Neuron (in vitro differentiated cells): ENCODE data around the gene ATAD3B.
"Not testable (repeated sequence)": the region's sequence is repeated elsewhere in the genome, so short reads cannot be mapped to it uniquely, and the experiment has no call there.

Source experiments
- H2AFZ ChIP-seq: one replicate; pipeline ENCODE4 v1.6.1; 2013; ENCODE audit warnings: low read depth, mild to moderate bottlenecking, inconsistent platforms, low read length, moderate library complexity
- H3K27me3 ChIP-seq: one replicate; pipeline ENCODE4 v1.6.1; 2013; ENCODE audit warnings: low read length; ENCODE audit not compliant: insufficient read depth
- H3K36me3 ChIP-seq: one replicate; pipeline ENCODE4 v1.6.1; 2013; ENCODE audit warnings: low read length; ENCODE audit not compliant: insufficient read depth
- H3K4me1 ChIP-seq: one replicate; pipeline ENCODE4 v1.6.1; 2013; ENCODE audit warnings: low read length; ENCODE audit not compliant: insufficient read depth
- H3K4me3 ChIP-seq: 2 replicates; pipeline ENCODE4 v1.5.1; 2013; ENCODE audit warnings: mild to moderate bottlenecking, low read length, moderate library complexity
- H3K9me3 ChIP-seq: one replicate; pipeline ENCODE4 v1.6.1; 2013; ENCODE audit warnings: low read length

Gene ATAD3B

DNA sequence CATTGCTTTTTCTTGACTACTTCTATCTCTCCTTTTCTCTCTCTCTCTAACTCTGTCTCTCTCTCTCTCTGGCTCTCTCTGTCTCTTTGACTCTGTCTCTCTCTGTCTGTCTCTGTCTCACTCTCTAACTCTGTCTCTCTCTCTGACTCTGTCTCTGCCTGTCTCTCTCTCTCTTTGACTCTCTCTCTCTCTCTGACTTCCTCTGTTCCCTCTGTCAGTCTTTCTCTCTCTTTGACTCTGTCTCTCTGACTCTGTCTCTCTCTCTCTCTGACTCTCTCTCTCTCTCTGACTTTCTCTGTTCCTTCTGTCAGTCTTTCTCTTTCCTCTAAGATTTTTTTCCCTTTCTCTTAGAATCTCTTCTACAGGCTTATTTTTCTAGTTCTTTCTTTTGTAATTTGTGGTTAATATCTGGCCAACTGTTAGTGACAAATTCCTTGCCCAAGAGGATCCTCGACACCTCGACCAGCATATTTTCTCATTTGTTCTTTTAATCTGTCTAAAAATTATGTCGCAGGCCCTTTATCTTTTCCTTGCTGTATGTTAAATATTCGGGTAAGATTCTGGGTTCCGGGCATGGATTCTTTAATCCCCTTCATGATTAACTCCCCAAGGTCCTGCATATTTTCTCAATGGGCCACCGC lies 22.3 kb upstream of the ATAD3B start, which contains the start of gene ATAD3C:
TSS of gene ATAD3C (plus strand) at position 591 of the 641 bp plus-strand sequence. CDS start 995 bp downstream, outside the sequence.
- Histone ChIP-seq H3K9me3 (no peaks in the 10 kb centered on the region), H3K4me3 (no peak within 1 kb of the TSS), H3K36me3 (no peaks in the 10 kb centered on the region), H2AFZ (no peak within 1 kb of the TSS), H3K27me3 (peaks cover 3% of the 10 kb centered on the region), H3K4me1 (no peaks in the 10 kb centered on the region)

- not testable (repeated sequence) for H3K27me3 ChIP-seq, H2AFZ ChIP-seq, H3K36me3 ChIP-seq, H3K9me3 ChIP-seq, H3K4me3 ChIP-seq, H3K4me1 ChIP-seq
Observed at GRCh38 chr1:1450616-1451015, 20.9 kb upstream of the ATAD3B start.

GRCh38 chr1:1451696-1452364 lies 19.7 kb upstream of the ATAD3B start:
- Histone ChIP-seq H3K27me3 (peaks cover 3% of the 10 kb centered on the region), H2AFZ (no peak overlapping the region), H3K9me3 (no peaks in the 10 kb centered on the region), H3K36me3 (no peaks in the 10 kb centered on the region), H3K4me3 (no peak overlapping the region), H3K4me1 (no peaks in the 10 kb centered on the region)

DNA sequence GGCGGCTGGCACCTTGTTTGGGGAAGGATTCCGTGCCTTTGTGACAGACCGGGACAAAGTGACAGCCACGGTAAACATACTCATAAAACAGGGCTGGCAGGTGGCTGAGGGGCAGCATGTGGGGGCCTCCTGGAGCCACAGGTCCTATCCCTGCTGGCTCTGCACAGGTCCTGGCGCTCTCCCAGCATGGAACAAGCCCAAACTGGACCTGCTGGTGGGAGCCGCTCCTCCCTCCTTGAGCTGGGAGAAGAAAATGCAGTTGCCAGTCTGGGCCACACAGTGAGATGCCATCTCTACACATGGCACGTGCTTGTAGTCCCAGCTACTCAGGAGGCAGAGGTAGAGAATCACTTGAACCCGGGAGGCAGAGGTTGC lies 19.2 kb upstream of the ATAD3B start:
- not testable (repeated sequence) for H3K4me1 ChIP-seq, H2AFZ ChIP-seq, H3K9me3 ChIP-seq, H3K27me3 ChIP-seq, H3K4me3 ChIP-seq, H3K36me3 ChIP-seq

- H2AFZ ChIP-seq = no peak overlapping the region
Observed at GRCh38 chr1:1452882-1453281, 18.7 kb upstream of the ATAD3B start.

GRCh38 chr1:1454286-1455056 lies 17.1 kb upstream of the ATAD3B start:
- H3K4me3 ChIP-seq, H3K4me1 ChIP-seq, H3K27me3 ChIP-seq, H3K36me3 ChIP-seq, H3K9me3 ChIP-seq, H2AFZ ChIP-seq: not testable (repeated sequence)

More at GRCh38 chr1:1452882-1453281, 18.7 kb upstream of the ATAD3B start:
- no peak overlapping the region for H3K4me3 ChIP-seq
- H3K36me3 ChIP-seq = no peaks in the 10 kb centered on the region
- peaks cover 3% of the 10 kb centered on the region for H3K27me3 ChIP-seq
- H3K4me1 ChIP-seq = no peaks in the 10 kb centered on the region
- no peaks in the 10 kb centered on the region for H3K9me3 ChIP-seq

GRCh38 chr1:1455366-1455884 lies 16.1 kb upstream of the ATAD3B start:
- H3K27me3 ChIP-seq = peaks cover 2% of the 10 kb centered on the region
- H3K9me3 ChIP-seq = no peaks in the 10 kb centered on the region
- no peak overlapping the region for H2AFZ ChIP-seq
- H3K4me1 ChIP-seq = no peaks in the 10 kb centered on the region
- H3K4me3 ChIP-seq = no peak overlapping the region
- H3K36me3 ChIP-seq = no peaks in the 10 kb centered on the region

- H3K4me3 ChIP-seq, H2AFZ ChIP-seq, H3K9me3 ChIP-seq, H3K36me3 ChIP-seq, H3K4me1 ChIP-seq, H3K27me3 ChIP-seq: not testable (repeated sequence)
Observed at GRCh38 chr1:1455934-1456333, 15.6 kb upstream of the ATAD3B start.

DNA sequence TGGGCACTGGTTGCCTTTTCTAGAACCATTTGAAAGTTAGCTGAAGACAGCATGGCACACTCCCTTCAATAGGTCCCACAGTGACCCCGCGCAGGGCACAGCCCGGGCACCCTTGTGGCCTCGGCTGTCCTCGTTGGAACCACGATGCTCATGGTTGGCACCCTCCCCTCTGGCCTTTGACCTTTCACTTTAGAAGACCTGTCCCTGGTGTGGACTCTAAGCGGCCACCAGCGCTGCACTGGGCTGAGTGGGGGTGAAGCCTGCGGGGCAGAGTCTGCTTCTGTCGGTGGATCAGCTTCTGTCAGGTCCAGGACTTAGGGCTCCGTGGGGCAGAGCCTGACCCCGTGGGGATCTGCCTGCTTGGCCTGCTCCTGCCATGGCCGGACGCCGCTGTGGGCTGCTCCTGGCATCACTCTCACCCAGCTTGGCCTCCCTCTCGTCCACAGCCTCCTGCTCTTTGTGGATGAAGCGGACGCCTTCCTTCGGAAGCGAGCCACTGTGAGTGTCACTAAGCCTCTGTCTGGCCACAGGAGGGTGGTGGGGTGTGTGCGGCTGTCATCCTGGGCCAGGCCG lies 14.8 kb upstream of the ATAD3B start:
- not testable (repeated sequence) for H3K4me3 ChIP-seq, H2AFZ ChIP-seq, H3K27me3 ChIP-seq, H3K36me3 ChIP-seq, H3K4me1 ChIP-seq, H3K9me3 ChIP-seq

GRCh38 chr1:1459156-1459555 lies 12.4 kb upstream of the ATAD3B start:
- H3K27me3 ChIP-seq, H3K4me3 ChIP-seq, H3K36me3 ChIP-seq, H2AFZ ChIP-seq, H3K9me3 ChIP-seq, H3K4me1 ChIP-seq: not testable (repeated sequence)

GRCh38 chr1:1459711-1460110 lies 11.9 kb upstream of the ATAD3B start:
- not testable (repeated sequence) for H3K4me3 ChIP-seq, H3K9me3 ChIP-seq, H3K4me1 ChIP-seq, H3K36me3 ChIP-seq, H2AFZ ChIP-seq, H3K27me3 ChIP-seq

GRCh38 chr1:1460540-1461130 lies 10.9 kb upstream of the ATAD3B start:
- Histone ChIP-seq H3K36me3 (no peaks in the 10 kb centered on the region), H2AFZ (no peak overlapping the region), H3K4me1 (no peaks in the 10 kb centered on the region), H3K9me3 (no peaks in the 10 kb centered on the region), H3K4me3 (no peak overlapping the region), H3K27me3 (peaks cover 2% of the 10 kb centered on the region)
